ENCODE results near the gene RYR2.

The RYR2 gene

GRCh38 chr1:237152506-237153335 lies 110.7 kb downstream of the RYR2 start:
- Histone ChIP-seq H3K9ac (no peak overlapping the region), H3K9me3 (no peaks in the 10 kb centered on the region), H3K36me3 (no peaks in the 10 kb centered on the region), H3K4me1 (no peaks in the 10 kb centered on the region), H4K20me1 (no peaks in the 10 kb centered on the region), H3K27me3 (no peaks in the 10 kb centered on the region), H3K27ac (no peak overlapping the region), H3K4me2 (no peak overlapping the region), H3K4me3 (no peak overlapping the region)
- TF ChIP-seq Cebpa-rat (IDR thresholded peaks at IDR 0.05): no peak

GRCh38 chr1:237154157-237154556 lies 112.2 kb downstream of the RYR2 start:
- Histone ChIP-seq H3K9ac (no peak overlapping the region), H3K4me2 (no peak overlapping the region), H3K27ac (no peak overlapping the region), H3K36me3 (no peaks in the 10 kb centered on the region), H3K4me1 (no peaks in the 10 kb centered on the region), H3K27me3 (no peaks in the 10 kb centered on the region), H3K4me3 (no peak overlapping the region), H3K9me3 (no peaks in the 10 kb centered on the region), H4K20me1 (no peaks in the 10 kb centered on the region)
- TF ChIP-seq Cebpa-rat (IDR thresholded peaks at IDR 0.05): no peak

DNA sequence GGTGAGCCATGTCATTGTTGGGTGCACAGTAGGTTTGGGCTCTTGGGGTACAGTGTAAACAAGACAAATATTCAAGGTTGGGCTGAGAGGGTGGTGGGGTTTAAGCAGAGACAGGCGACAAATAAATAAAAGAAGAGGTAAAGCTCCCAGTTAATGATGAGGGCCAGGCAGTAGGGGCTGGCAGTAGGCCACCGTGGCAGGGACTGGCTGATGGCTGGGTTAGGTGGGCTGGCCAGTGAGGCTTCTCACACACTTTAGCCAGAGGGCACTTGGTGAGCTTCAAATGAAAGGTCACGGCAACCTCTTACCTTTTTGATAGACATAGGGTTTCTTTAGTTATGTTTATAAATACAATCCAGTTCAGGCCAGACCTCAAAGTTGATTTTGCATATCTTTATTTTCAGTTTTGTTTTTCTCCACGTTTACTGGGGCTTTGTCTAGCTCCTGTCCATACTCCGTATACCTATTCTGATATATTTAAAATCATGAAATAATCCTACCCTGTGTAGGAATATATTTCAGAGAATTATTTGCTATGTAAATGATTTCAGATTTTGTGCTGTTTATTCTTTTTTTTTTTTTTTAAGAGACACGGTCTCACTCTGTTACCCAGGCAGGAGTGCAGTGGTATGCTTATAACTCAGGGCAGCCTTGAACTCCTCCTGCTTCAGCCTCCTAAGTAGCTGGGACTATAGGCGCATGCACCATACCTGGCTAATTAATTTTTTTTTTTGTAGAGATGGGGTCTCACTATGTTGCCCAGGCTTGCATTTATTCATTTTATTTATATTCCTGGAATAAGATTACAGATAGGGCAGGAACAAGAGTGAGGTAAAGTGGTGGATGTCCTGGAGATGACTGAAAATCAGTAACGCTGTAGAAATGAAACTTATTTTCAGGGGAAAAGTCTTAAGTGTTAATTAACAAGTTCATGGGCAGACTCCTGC lies 122.7 kb downstream of the RYR2 start:
- H3K9ac ChIP-seq: no peak overlapping the region
- H3K4me3 ChIP-seq: no peak overlapping the region
- no peaks in the 10 kb centered on the region for H4K20me1 ChIP-seq
- TF ChIP-seq Cebpa-rat (IDR thresholded peaks at IDR 0.05): no peak
- H3K4me1 ChIP-seq: no peaks in the 10 kb centered on the region
- H3K9me3 ChIP-seq: no peaks in the 10 kb centered on the region
- H3K27ac ChIP-seq: no peak overlapping the region
- H3K36me3 ChIP-seq: no peaks in the 10 kb centered on the region
- H3K4me2 ChIP-seq: no peak overlapping the region
- H3K27me3 ChIP-seq: no peaks in the 10 kb centered on the region

GRCh38 chr1:237166086-237166485 lies 124.1 kb downstream of the RYR2 start:
- H3K4me1 ChIP-seq: no peaks in the 10 kb centered on the region
- no peak overlapping the region for H3K27ac ChIP-seq
- no peak overlapping the region for H3K9ac ChIP-seq
- no peak overlapping the region for H3K4me3 ChIP-seq
- no peaks in the 10 kb centered on the region for H3K9me3 ChIP-seq
- no peak overlapping the region for H3K4me2 ChIP-seq
- no peak for TF ChIP-seq Cebpa-rat (IDR thresholded peaks at IDR 0.05)
- H4K20me1 ChIP-seq: no peaks in the 10 kb centered on the region
- no peaks in the 10 kb centered on the region for H3K27me3 ChIP-seq
- no peaks in the 10 kb centered on the region for H3K36me3 ChIP-seq

DNA sequence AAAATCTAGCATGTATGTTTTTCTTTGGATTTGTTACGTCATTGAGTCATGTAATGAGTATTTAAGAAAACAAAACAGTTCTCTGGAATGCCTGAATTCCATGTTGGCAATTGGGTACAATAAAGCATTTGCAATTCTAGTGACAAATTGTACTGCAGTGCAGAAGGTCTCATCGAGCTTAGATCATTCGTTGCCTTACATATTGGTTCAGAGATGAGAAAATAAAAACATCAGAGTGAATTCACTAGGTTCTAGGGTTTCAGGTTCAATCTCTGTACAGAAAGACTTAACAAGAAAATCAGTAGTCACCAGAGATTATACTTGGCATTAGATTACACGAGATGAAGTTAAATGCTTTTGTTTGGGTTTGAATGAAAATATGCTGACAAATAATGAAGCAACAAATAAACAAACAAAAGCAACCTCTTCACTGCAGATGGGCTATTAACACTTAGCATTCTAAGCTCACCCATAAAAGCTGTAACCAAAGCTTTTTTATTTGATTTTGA lies 124.7 kb downstream of the RYR2 start:
- Histone ChIP-seq H3K9ac (no peak overlapping the region), H4K20me1 (no peaks in the 10 kb centered on the region), H3K4me2 (no peak overlapping the region), H3K36me3 (no peaks in the 10 kb centered on the region), H3K9me3 (no peaks in the 10 kb centered on the region), H3K27ac (no peak overlapping the region), H3K27me3 (no peaks in the 10 kb centered on the region), H3K4me1 (no peaks in the 10 kb centered on the region), H3K4me3 (no peak overlapping the region)
- no peak for TF ChIP-seq Cebpa-rat (IDR thresholded peaks at IDR 0.05)

- no peaks in the 10 kb centered on the region for H3K27me3 ChIP-seq
- no peak overlapping the region for H3K4me2 ChIP-seq
- H4K20me1 ChIP-seq: no peaks in the 10 kb centered on the region
- TF ChIP-seq Cebpa-rat (IDR thresholded peaks at IDR 0.05): no peak
- H3K4me3 ChIP-seq: no peak overlapping the region
- H3K27ac ChIP-seq: no peak overlapping the region
- no peaks in the 10 kb centered on the region for H3K4me1 ChIP-seq
- H3K36me3 ChIP-seq: no peaks in the 10 kb centered on the region
- no peak overlapping the region for H3K9ac ChIP-seq
- H3K9me3 ChIP-seq: no peaks in the 10 kb centered on the region
These were observed 128.2 kb downstream of the RYR2 start for GRCh38 chr1:237170149-237170548.

GRCh38 chr1:237171454-237172117 lies 129.6 kb downstream of the RYR2 start:
- H3K27ac ChIP-seq: no peak overlapping the region

DNA sequence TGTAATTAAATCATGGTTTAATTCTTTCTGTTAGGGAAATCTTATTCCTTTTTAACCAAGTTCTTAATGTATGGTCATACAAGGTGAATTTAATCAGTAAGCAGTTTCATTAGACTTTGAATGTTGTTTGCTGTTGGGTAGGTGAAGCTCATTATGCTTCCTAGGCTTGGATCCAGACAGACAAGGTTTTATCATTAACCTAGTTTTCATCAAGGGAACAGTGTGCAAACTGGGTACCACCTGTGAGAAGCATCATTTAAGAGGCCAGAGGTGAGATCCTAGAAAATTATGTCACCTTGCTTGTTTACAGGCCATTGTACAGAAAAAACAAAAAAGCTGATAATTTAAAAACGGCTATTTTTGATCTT lies 130.1 kb downstream of the RYR2 start:
- Histone ChIP-seq H4K20me1 (no peaks in the 10 kb centered on the region), H3K9me3 (no peaks in the 10 kb centered on the region), H3K4me1 (no peaks in the 10 kb centered on the region), H3K27me3 (no peaks in the 10 kb centered on the region), H3K36me3 (no peaks in the 10 kb centered on the region), H3K9ac (no peak overlapping the region), H3K4me3 (no peak overlapping the region), H3K27ac (no peak overlapping the region), H3K4me2 (no peak overlapping the region)
- TF ChIP-seq Cebpa-rat (IDR thresholded peaks at IDR 0.05): no peak

More at GRCh38 chr1:237171454-237172117, 129.6 kb downstream of the RYR2 start:
- TF ChIP-seq Cebpa-rat (IDR thresholded peaks at IDR 0.05): no peak
- Histone ChIP-seq H3K4me2 (no peak overlapping the region), H3K9ac (no peak overlapping the region), H3K4me3 (no peak overlapping the region), H3K4me1 (no peaks in the 10 kb centered on the region), H3K9me3 (no peaks in the 10 kb centered on the region), H4K20me1 (no peaks in the 10 kb centered on the region), H3K27me3 (no peaks in the 10 kb centered on the region), H3K36me3 (no peaks in the 10 kb centered on the region)

GRCh38 chr1:237179503-237179902 lies 137.5 kb downstream of the RYR2 start:
- Histone ChIP-seq H3K4me1 (no peaks in the 10 kb centered on the region), H3K27me3 (no peaks in the 10 kb centered on the region), H3K4me3 (no peak overlapping the region), H3K9ac (no peak overlapping the region), H3K4me2 (no peak overlapping the region), H4K20me1 (no peaks in the 10 kb centered on the region), H3K36me3 (no peaks in the 10 kb centered on the region), H3K9me3 (no peaks in the 10 kb centered on the region), H3K27ac (no peak overlapping the region)
- no peak for TF ChIP-seq Cebpa-rat (IDR thresholded peaks at IDR 0.05)

All from BLaER1 (cell line).